Measurements from ENCODE around the gene DPY19L1.
"Not testable (repeated sequence)": the region's sequence is repeated elsewhere in the genome, so short reads cannot be mapped to it uniquely, and the experiment has no call there.

DPY19L1 gene

GRCh38 chr7:34931739-34932138, 105.5 kb downstream of the DPY19L1 start:
- Histone ChIP-seq H3K4me3 (no peak overlapping the region), H3K4me1 (no peaks in the 10 kb centered on the region), H3K36me3 (peaks cover 0 to 15% (median 0%) of the 10 kb centered on the region in 3 donors), H3K27me3 (no peaks in the 10 kb centered on the region), H3K27ac (no peak overlapping the region), H3K9me3 (no peaks in the 10 kb centered on the region)
- TF ChIP-seq CTCF (IDR thresholded peaks at IDR 0.05): no peak
- DNase-seq: no peak
- intact Hi-C loops (cut with DNase I; ENCODE audit: low total_unique reads): no loop called here

GRCh38 chr7:34929783-34930182, 107.5 kb downstream of the DPY19L1 start:
- intact Hi-C loops (cut with DNase I; ENCODE audit: low total_unique reads); H3K4me1 ChIP-seq; H3K27me3 ChIP-seq; H3K4me3 ChIP-seq; DNase-seq; H3K27ac ChIP-seq; H3K9me3 ChIP-seq: not testable (repeated sequence)
- H3K36me3 ChIP-seq: peaks cover 0 to 15% (median 0%) of the 10 kb centered on the region in 3 donors

DNA sequence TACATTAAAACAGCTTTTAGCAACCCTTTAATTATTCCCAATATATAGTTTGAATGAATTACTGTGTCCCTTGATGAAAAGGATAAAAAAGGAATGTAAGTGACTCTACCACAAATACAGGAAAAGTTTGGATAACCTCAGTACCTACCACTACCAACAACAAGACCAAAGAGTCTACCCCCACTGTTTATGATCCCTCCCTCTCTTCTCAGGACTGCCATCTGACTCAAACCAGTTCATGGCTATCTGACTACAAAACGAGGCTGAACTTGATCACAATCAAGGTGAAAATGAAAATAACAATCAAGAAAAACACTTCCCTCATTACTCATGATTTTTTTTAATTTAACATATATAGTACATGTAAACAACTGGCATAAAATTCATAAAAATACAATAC, 108.7 kb downstream of the DPY19L1 start:
- DNase-seq: no peak
- no peak overlapping the region for H3K27ac ChIP-seq
- H3K27me3 ChIP-seq: no peaks in the 10 kb centered on the region
- no peaks in the 10 kb centered on the region for H3K4me1 ChIP-seq
- H3K9me3 ChIP-seq: peaks cover 0 to 6% (median 1%) of the 10 kb centered on the region in 3 donors
- intact Hi-C loops (cut with DNase I; ENCODE audit: low total_unique reads): no loop called here
- H3K36me3 ChIP-seq: peaks cover 0 to 10% (median 0%) of the 10 kb centered on the region in 3 donors
- no peak overlapping the region for H3K4me3 ChIP-seq
- no peak for TF ChIP-seq CTCF (IDR thresholded peaks at IDR 0.05)

DNA sequence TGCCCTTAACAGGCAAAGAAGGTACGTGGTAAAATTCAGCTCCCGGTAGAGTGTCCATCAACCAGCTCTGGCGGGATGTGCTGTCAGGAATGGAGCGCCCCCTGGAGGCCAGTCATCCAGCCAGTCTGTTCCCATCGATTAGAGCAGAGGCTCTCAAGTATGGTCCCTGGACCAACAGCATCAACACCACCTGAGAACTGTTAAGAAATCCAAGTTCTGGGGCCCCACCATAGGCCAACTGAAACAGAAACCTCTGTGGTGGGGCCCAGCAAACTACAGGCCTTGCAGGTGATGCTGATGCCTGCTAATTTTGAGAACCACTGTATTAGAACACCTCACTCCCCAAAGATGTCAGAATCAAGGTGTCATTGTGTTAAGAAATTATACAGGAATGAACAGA, 109.2 kb downstream of the DPY19L1 start:
- Histone ChIP-seq H3K4me3 (no peak overlapping the region), H3K27me3 (no peaks in the 10 kb centered on the region), H3K27ac (no peak overlapping the region), H3K9me3 (peaks cover 0 to 7% (median 5%) of the 10 kb centered on the region in 3 donors), H3K36me3 (peaks cover 0 to 8% (median 0%) of the 10 kb centered on the region in 3 donors), H3K4me1 (no peaks in the 10 kb centered on the region)
- no peak for DNase-seq
- intact Hi-C loops (cut with DNase I; ENCODE audit: low total_unique reads): no loop called here
- no peak for TF ChIP-seq CTCF (IDR thresholded peaks at IDR 0.05)

DNA sequence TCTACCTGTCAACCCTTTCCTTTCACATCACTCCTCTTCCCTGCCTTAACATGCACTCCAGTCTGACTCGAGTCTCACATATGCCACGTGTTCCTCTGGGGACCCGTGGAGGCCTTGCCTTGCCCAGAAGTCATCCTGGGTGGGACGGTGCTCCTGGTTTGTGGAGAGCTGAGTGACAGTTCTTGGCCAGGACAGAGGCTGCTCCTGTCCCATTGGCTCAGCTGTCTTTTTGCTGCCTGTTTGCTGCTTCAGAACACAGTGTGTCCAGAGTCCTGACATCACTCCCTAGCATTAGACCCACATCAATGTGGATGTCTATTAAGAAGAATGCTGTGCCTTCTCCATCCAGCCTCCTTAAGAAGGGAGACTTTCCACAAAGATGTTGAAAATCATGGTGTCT, 116.8 kb downstream of the DPY19L1 start:
- H3K36me3 ChIP-seq; H3K4me1 ChIP-seq; H3K4me3 ChIP-seq; H3K27me3 ChIP-seq; intact Hi-C loops (cut with DNase I; ENCODE audit: low total_unique reads); DNase-seq; H3K9me3 ChIP-seq; H3K27ac ChIP-seq: not testable (repeated sequence)

DNA sequence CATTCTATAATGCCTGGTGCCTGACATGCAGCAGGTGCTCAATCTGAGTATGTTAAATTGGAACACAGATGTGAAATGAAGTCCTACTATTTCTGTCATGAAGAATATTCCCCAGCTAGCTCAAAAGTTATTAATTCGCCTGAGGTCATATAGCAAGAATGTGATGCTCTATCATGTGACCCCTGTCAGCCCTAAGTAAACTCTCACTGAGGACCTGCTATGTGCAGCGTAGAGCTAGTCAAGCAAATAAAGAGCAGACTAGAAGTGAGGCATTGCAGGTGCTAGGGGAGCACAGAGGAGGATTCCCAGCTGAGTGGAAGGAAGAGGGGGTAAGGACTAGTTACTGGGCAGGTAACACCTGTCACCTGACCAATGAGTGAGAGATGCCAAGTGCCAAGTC, 118.2 kb downstream of the DPY19L1 start:
- H3K27me3 ChIP-seq; H3K27ac ChIP-seq; DNase-seq; H3K36me3 ChIP-seq; intact Hi-C loops (cut with DNase I; ENCODE audit: low total_unique reads); H3K4me3 ChIP-seq; H3K4me1 ChIP-seq: not testable (repeated sequence)
- H3K9me3 ChIP-seq: peaks cover 0 to 11% (median 6%) of the 10 kb centered on the region in 3 donors

- intact Hi-C loops (cut with DNase I; ENCODE audit: low total_unique reads); H3K4me3 ChIP-seq; H3K36me3 ChIP-seq; H3K27ac ChIP-seq; DNase-seq; H3K27me3 ChIP-seq; H3K4me1 ChIP-seq: not testable (repeated sequence)
- peaks cover 0 to 13% (median 0%) of the 10 kb centered on the region in 3 donors for H3K9me3 ChIP-seq
These were observed 119.0 kb downstream of the DPY19L1 start for GRCh38 chr7:34918198-34918861.

GRCh38 chr7:34917515-34917914, 119.8 kb downstream of the DPY19L1 start:
- H3K27me3 ChIP-seq; H3K27ac ChIP-seq; H3K36me3 ChIP-seq; DNase-seq; H3K4me1 ChIP-seq; intact Hi-C loops (cut with DNase I; ENCODE audit: low total_unique reads); H3K4me3 ChIP-seq: not testable (repeated sequence)
- H3K9me3 ChIP-seq: peaks cover 0 to 11% (median 0%) of the 10 kb centered on the region in 3 donors

All from tibial artery (tissue), 4 donors.